Astrocyte (in vitro differentiated cells and primary cell): ENCODE data around the gene SLC35F2. TPM values are rescaled to one million over a fixed set of nuclear protein-coding genes. Genes with fewer than 3 reads are reported as not detected.

ENCODE experiments used
- DNase-seq: peaks from one replicate; pipeline ENCODE4 v3.0.0-alpha.2; 2010; ENCODE audit warnings: low read depth
- FAIRE-seq: peaks from 2 replicates; lab custom pipeline; 2011; peaks lifted over from hg19 to GRCh38; lab: Jason Lieb, UNC
- H2AFZ ChIP-seq: 2 replicates; pipeline ENCODE4 v1.6.0; 2012; ENCODE audit warnings: low read depth, low read length, inconsistent platforms
- H3K27ac ChIP-seq: 2 replicates; pipeline ENCODE4 v1.5.1; 2011; ENCODE audit warnings: low read depth, low read length, inconsistent platforms
- H3K27me3 ChIP-seq: 2 replicates; pipeline ENCODE4 v1.6.0; 2011; ENCODE audit warnings: low read length, inconsistent platforms; ENCODE audit not compliant: insufficient read depth
- H3K36me3 ChIP-seq: 2 replicates; pipeline ENCODE4 v1.5.1; 2011; ENCODE audit warnings: low read length, inconsistent platforms; ENCODE audit not compliant: insufficient read depth
- H3K4me1 ChIP-seq: 2 replicates; pipeline ENCODE4 v1.5.1; 2011; ENCODE audit warnings: low read length, inconsistent platforms; ENCODE audit not compliant: insufficient read depth
- H3K4me2 ChIP-seq: 2 replicates; pipeline ENCODE4 v1.6.0; 2012; ENCODE audit warnings: low read length, inconsistent platforms
- H3K4me3 ChIP-seq: 2 replicates; pipeline ENCODE4 v1.5.1; 2011; ENCODE audit warnings: low read depth, mild to moderate bottlenecking, low read length, inconsistent platforms; ENCODE audit not compliant: insufficient read depth
- H3K79me2 ChIP-seq: 2 replicates; pipeline ENCODE4 v1.6.0; 2012; ENCODE audit warnings: mild to moderate bottlenecking, low read length, inconsistent platforms; ENCODE audit not compliant: insufficient read depth
- H3K9ac ChIP-seq: 2 replicates; pipeline ENCODE4 v1.6.0; 2012; ENCODE audit warnings: mild to moderate bottlenecking, low read length, inconsistent platforms
- H3K9me3 ChIP-seq: 2 replicates; pipeline ENCODE4 v1.5.1; 2012; ENCODE audit warnings: low read depth, mild to moderate bottlenecking, low read length, inconsistent platforms; ENCODE audit not compliant: insufficient read depth
- H4K20me1 ChIP-seq: 2 replicates; pipeline ENCODE4 v1.6.0; 2012; ENCODE audit warnings: low read length, inconsistent platforms; ENCODE audit not compliant: insufficient read depth
- H3K27ac Mint-ChIP-seq: one replicate; pipeline ENCODE4 v1.8.0; 2021; ENCODE audit warnings: mild to moderate bottlenecking, mixed read lengths; ENCODE audit not compliant: unreplicated experiment
- H3K27me3 Mint-ChIP-seq: one replicate; pipeline ENCODE4 v1.8.0; 2021; ENCODE audit warnings: low read depth, mixed read lengths; ENCODE audit not compliant: unreplicated experiment
- H3K36me3 Mint-ChIP-seq: one replicate; pipeline ENCODE4 v1.8.0; 2021; ENCODE audit warnings: low read depth, mixed read lengths; ENCODE audit not compliant: unreplicated experiment
- H3K4me1 Mint-ChIP-seq: one replicate; pipeline ENCODE4 v1.8.0; 2021; ENCODE audit warnings: low read depth, mixed read lengths; ENCODE audit not compliant: unreplicated experiment
- H3K4me3 Mint-ChIP-seq: one replicate; pipeline ENCODE4 v1.8.0; 2021; ENCODE audit warnings: mild to moderate bottlenecking, moderate library complexity, mixed read lengths; ENCODE audit not compliant: unreplicated experiment
- H3K9me3 Mint-ChIP-seq: one replicate; pipeline ENCODE4 v1.8.0; 2021; ENCODE audit warnings: mild to moderate bottlenecking, mixed read lengths; ENCODE audit not compliant: unreplicated experiment
- EZH2 ChIP-seq: IDR thresholded peaks from 2 replicates; pipeline ENCODE4 v1.6.1; 2012; ENCODE audit warnings: mild to moderate bottlenecking, low read length, inconsistent platforms; ENCODE audit not compliant: insufficient read depth
- total RNA-seq: library from RNA; stranded (reverse); gene quantifications from 2 replicates; pipeline ENCODE4 v1.2.1, GENCODE V29; 2021
- TF ChIP-seq, protein P1 (sequence below): IDR thresholded peaks from 2 replicates; pipeline ENCODE4 v1.5.1; 2011; ENCODE audit warnings: low read depth, mild to moderate bottlenecking, inconsistent platforms, low read length, moderate library complexity; ENCODE audit not compliant: insufficient read depth

The SLC35F2 gene
- total RNA-seq, 1 donor from 2014 or later: 52.5 TPM

DNA sequence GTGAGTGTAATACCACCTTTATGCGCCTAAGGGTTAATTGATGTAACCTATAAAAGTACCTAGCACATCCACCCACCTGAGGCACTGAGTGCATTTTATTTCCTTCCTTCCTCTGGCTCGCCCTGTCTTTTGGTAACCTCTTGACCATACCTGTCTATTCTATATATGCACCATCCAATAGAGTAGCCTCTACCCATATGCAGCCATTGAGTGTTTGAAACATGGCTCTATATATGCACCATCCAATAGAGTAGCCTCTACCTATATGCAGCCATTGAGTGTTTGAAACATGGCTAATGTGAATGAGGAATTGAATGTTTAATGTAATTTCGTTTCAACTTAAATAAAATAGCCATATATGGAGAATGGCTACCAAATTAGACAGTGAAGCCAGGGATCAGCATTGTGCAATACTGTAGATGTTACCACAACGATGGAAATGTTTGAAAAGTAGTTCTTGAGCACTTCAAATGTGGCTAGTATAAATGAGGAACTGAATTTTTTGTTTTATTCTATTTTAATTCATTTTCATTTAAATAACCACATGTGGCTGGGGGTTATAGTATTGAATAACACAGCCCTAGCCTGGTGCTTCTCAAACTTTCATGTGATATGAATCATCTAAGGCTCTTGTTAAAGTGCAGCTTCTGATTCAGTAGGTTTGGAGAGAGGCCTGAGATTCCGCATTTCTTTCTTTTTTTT, 33.8 kb downstream of the SLC35F2 start:
- no peaks in the 10 kb centered on the region for H4K20me1 ChIP-seq
- no peaks in the 10 kb centered on the region for H3K9me3 Mint-ChIP-seq

DNA sequence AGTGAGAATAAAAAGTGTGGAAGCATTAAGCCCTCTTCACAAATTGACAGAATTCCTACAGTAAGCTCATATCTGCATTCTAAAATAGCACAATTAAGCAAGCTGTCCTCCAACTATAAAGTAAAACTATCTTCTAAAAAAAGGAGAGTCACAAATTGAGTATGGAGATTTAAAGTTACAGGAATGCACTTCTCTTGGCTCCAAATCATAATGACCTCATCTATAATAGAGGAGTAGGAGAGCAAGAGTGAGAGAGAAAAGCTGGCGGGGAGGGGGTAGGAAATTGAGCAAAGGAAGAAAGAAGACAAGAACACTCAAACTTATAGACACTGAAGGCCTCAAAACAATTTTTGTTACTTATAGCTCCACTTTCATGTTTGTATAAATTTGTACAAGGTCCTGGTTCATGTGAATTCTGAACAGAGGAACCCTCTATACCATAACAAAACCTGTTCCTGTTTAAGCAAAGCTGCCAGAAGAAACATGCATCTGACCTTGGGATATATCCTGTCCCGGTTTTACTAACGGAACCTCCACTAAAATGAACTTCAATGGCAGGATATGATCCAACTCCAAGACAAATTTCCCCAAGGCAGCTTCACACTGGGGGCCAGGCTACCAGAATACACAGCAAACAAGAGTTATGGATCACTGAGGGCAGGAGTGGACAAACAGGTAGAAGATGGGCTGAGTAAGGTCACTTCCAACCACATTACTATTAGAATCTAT, 37.2 kb downstream of the SLC35F2 start:
- FAIRE-seq (no peak), DNase-seq (peak; percentile 65)
- H3K27ac ChIP-seq: peak overlapping the region; percentile 2
- no peaks in the 10 kb centered on the region for H3K4me1 ChIP-seq
- Mint-ChIP-seq H3K9me3 (no peaks in the 10 kb centered on the region), H3K36me3 (no peaks in the 10 kb centered on the region), H3K4me3 (no peak overlapping the region), H3K27me3 (no peaks in the 10 kb centered on the region), H3K27ac (peak overlapping the region; percentile 34), H3K4me1 (peaks cover 38% of the 10 kb centered on the region)
- H3K79me2 ChIP-seq: peaks cover 34% of the 10 kb centered on the region
- H3K9ac ChIP-seq: no peak overlapping the region
- H2AFZ ChIP-seq: no peak overlapping the region
- TF ChIP-seq, protein P1, sequence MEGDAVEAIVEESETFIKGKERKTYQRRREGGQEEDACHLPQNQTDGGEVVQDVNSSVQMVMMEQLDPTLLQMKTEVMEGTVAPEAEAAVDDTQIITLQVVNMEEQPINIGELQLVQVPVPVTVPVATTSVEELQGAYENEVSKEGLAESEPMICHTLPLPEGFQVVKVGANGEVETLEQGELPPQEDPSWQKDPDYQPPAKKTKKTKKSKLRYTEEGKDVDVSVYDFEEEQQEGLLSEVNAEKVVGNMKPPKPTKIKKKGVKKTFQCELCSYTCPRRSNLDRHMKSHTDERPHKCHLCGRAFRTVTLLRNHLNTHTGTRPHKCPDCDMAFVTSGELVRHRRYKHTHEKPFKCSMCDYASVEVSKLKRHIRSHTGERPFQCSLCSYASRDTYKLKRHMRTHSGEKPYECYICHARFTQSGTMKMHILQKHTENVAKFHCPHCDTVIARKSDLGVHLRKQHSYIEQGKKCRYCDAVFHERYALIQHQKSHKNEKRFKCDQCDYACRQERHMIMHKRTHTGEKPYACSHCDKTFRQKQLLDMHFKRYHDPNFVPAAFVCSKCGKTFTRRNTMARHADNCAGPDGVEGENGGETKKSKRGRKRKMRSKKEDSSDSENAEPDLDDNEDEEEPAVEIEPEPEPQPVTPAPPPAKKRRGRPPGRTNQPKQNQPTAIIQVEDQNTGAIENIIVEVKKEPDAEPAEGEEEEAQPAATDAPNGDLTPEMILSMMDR: no peak
- TF ChIP-seq EZH2: no peak
- H3K4me3 ChIP-seq: no peak overlapping the region
- H3K9me3 ChIP-seq: no peaks in the 10 kb centered on the region
- no peaks in the 10 kb centered on the region for H3K36me3 ChIP-seq
- peak overlapping the region; percentile 21 for H3K4me2 ChIP-seq
- H3K27me3 ChIP-seq: no peaks in the 10 kb centered on the region
- H4K20me1 ChIP-seq: peaks cover 5% of the 10 kb centered on the region

More for the DNA sequence above, 33.8 kb downstream of the SLC35F2 start:
- Histone ChIP-seq H3K36me3 (no peaks in the 10 kb centered on the region), H3K9ac (no peak overlapping the region), H3K4me1 (no peaks in the 10 kb centered on the region), H2AFZ (no peak overlapping the region), H3K79me2 (peaks cover 28% of the 10 kb centered on the region), H3K9me3 (no peaks in the 10 kb centered on the region), H3K27ac (no peak overlapping the region), H3K4me2 (no peak overlapping the region), H3K4me3 (no peak overlapping the region), H3K27me3 (no peaks in the 10 kb centered on the region)
- H3K27me3 Mint-ChIP-seq: no peaks in the 10 kb centered on the region
- DNase-seq: peak; percentile 61
- H3K4me3 Mint-ChIP-seq: no peak overlapping the region
- peaks cover 17% of the 10 kb centered on the region for H3K4me1 Mint-ChIP-seq
- H3K27ac Mint-ChIP-seq: no peak overlapping the region
- peak; percentile 5 for FAIRE-seq
- TF ChIP-seq EZH2: no peak
- TF ChIP-seq, protein P1: no peak
- H3K36me3 Mint-ChIP-seq: no peaks in the 10 kb centered on the region
